HG02610 (cell line): ENCODE results near the gene SPN.
"Not testable (repeated sequence)": the region's sequence is repeated elsewhere in the genome, so short reads cannot be mapped to it uniquely, and the experiment has no call there.

Experiments
- ATAC-seq: cut with Tn5 transposase; IDR thresholded peaks from one replicate; pipeline ENCODE4 v1.9.1; 2021; ENCODE audit warnings: mild to moderate bottlenecking, moderate library complexity; ENCODE audit not compliant: unreplicated experiment

SPN gene

DNA sequence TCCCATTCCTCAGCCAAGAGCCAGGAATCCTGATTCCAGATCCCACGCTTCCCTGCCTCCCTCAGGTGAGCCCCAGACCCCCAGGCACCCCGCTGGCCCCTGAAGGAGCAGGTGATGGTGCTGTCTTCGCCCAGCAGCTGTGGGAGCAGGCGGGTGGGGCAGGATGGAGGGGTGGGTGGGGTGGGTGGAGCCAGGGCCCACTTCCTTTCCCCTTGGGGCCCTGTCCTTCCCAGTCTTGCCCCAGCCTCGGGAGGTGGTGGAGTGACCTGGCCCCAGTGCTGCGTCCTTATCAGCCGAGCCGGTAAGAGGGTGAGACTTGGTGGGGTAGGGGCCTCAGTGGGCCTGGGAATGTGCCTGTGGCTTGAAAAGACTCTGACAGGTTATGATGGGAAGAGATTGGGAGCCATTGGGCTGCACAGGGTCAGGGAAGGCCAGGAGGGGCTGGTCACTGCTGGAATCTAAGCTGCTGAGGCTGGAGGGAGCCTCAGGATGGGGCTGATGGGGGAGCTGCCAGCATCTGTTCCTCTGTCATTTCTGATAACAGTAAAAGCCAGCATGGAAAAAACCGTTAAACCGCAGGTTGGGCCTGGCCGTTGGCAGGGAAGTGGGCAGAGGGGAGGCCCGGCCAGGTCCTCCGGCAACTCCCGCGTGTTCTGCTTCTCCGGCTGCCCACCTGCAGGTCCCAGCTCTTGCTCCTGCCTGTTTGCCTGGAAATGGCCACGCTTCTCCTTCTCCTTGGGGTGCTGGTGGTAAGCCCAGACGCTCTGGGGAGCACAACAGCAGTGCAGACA lies at the start of gene SPN:
Gene SPN, plus strand, starts transcription at position 232 of the 791 bp plus-strand sequence. Its CDS starts 482 bp downstream, at position 714.
- peak; percentile 19 for ATAC-seq

DNA sequence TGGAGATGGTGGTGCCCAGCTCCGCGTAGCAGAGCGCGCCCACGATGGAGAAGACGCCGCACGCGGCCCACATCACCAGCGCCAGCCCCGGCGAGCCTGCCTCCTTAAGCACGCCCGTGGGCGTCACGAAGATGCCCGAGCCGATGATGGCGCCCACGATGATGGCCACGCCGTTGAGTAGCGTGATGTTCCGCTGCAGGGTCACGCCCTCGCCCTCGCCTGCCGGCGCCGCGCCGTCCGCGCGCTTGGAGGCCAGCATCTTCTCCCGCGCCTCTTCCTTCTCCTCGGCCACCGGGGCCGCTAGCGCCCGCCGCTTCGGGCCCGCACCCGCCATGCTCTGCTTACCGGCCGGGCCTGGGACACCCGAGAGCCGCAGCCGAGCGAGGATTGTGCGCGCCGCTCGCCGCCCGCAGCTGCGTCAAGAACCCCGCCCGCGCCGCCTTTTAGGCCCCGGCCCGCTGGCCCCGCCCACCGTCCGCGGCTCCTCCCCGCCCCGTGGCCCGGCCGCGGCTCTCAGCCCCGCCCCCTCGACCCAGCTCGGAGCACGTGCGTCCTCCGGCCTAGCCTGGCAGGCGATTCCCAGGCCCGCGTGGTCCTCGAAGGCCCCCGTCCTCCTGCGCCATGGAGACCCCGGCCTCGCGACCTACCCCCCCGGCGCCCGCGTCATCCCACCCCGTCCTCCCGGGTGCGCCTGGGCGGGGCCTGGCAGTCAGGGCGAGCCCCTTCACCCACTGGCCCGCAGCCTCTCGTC lies 49.6 kb upstream of the SPN start:
- peak; percentile 30 for ATAC-seq

- not testable (repeated sequence) for ATAC-seq
Observed at GRCh38 chr16:29614691-29615314, 48.2 kb upstream of the SPN start.

GRCh38 chr16:29616127-29616526 lies 46.9 kb upstream of the SPN start:
- not testable (repeated sequence) for ATAC-seq

DNA sequence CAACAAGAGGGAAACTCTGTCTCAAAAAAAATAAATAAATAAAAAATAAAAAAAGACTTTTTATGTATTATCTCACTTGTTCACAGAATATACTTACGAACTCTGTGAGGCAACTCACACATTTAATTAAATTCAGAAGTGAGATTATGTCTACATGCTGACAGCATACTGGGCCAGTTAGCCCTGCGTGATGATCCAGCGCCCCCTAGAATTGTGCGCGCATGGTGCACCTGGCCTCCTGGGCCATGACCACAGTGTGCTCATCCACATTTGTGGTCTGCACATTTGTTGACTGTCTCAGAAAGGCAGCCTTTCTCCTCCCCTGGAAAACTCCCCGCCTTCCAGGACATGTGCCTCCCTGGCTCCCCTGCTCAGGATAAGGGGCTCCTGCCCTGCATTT lies 42.5 kb upstream of the SPN start:
- not testable (repeated sequence) for ATAC-seq

- ATAC-seq = not testable (repeated sequence)
Observed at GRCh38 chr16:29622738-29623137, 40.3 kb upstream of the SPN start.

DNA sequence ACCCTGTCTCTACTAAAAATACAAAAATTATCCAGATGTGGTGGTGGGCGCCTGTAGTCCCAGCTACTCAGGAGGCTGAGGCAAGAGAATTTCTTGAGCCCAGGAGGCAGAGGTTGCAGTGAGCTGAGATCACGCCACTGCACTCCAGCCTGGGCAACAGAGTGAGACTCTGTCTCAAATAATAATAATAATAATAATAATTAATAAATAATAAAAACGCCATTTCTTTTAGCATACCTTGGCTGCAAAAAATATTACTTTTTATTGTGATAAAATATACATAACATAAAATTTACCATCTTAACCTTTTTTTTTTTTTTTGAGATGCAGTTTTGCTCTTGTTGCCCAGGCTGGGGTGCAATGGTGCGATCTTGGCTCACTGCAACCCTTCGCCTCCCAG lies 39.8 kb upstream of the SPN start:
- ATAC-seq = not testable (repeated sequence)

GRCh38 chr16:29625114-29625513 lies 37.9 kb upstream of the SPN start:
- not testable (repeated sequence) for ATAC-seq

GRCh38 chr16:29626778-29627331 lies 36.2 kb upstream of the SPN start:
- peak; percentile 66 for ATAC-seq

- not testable (repeated sequence) for ATAC-seq
Observed at GRCh38 chr16:29627661-29628075, 35.4 kb upstream of the SPN start.

DNA sequence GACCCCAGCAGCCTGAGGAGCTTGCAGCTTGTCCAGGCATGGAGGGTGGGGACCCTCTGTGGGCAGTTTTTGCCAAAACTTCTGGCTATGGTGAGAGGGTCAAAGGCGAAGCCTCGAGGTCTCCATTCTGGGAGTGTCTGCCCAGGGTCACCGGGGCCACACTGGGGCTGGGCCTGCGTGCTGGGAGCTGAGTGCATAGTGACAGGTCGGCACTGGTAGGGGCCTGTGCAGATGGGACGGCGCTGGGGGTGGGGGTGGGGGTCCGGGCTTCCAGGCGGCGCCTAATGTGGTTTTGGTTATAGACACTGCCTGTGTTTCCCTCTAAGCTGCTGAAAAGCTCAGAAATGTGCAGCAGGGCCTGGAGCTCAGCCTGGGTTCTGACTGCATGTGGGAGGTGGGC lies 34.3 kb upstream of the SPN start:
- not testable (repeated sequence) for ATAC-seq

GRCh38 chr16:29629318-29629717 lies 33.7 kb upstream of the SPN start:
- ATAC-seq = not testable (repeated sequence)

- ATAC-seq = not testable (repeated sequence)
Observed at GRCh38 chr16:29631658-29632057, 31.4 kb upstream of the SPN start.

DNA sequence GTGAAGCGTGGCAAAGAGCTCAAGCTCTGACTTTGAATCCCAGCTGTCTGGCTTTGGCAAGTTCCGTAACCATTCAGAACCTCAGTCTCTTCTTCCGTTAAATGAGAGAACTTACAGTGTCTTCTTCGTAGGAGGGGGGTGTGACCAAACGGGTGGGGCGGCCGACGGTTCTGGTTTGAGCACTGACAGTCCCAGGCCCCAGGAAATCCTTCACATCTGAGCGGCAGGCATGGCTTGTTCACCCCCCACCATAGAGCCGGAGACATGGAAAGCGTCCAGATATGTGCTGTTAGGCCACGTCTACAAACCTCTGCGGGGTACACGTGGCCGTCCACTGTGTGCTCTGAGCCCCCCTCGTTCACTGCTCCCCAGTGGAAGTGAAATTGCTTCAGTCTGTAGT lies 27.1 kb upstream of the SPN start:
- ATAC-seq = not testable (repeated sequence)

GRCh38 chr16:29636368-29636767 lies 26.7 kb upstream of the SPN start:
- ATAC-seq = not testable (repeated sequence)

DNA sequence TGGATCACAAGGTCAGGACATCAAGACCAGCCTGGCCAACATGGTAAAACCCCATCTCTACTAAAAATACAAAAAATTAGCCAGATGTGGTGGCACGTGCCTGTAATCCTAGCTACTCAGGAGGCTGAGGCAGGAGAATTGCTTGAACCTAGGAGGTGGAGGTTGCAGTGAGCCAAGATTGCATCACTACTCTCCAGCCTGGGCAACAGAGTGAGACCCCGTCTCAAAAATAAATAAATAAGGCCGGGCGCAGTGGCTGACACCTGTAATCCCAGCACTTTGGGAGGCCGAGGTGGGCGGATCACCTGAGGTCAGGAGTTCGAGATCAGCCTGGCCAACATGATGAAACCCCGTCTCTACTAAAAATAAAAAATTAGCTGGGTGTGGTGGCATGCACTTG lies 24.3 kb upstream of the SPN start:
- not testable (repeated sequence) for ATAC-seq

DNA sequence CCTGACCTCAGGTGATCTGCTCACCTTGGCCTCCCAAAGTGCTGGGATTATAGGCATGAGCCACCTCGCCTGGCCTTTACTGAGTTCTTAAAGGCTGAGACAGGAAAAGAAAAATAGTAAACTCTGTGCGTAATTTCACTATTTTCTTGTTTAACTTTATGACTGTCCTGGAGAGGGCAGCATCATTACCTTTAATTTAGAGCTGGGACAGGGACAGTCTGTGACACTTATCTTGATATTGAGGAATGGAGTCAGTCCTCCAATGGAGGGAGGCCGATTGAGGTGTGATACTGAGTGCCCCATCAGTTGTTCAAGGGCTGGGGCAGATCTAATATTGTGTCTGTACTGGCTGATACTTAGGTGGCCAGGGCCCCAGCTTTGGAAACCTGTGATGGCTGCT lies 21.5 kb upstream of the SPN start:
- ATAC-seq = no peak

- ATAC-seq = no peak
Observed at GRCh38 chr16:29643596-29643995, 19.5 kb upstream of the SPN start.

DNA sequence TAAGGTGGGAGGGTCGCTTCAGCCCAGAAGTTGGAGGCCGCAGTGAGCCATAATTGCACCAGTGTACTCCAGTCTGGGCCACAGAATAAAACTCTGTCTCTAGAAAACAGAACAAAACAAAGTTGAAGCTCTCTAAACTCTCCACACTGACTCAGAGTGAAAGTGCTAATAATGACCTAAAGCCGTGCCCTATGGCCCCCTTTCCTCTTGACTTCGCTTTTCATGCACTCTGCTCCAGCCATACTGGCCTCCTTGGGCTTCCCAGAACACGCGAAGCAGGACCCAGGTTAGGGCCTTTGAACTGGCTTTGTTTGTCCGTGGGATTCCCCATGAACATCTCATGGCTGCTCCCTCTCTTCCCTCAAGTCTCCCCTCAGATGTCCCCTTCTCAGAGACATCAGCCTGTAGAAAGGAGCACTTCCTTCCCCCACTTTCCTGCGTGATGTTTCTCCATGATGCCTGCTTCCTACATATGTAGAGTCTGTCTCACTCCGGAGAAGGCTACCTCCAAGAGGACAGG lies 18.6 kb upstream of the SPN start:
- ATAC-seq = peak; percentile 55

- ATAC-seq = no peak
Observed at GRCh38 chr16:29644973-29645693, 17.9 kb upstream of the SPN start.
